Stimulated activated CD4-positive, alpha-beta T cell treated with anti-CD3 and anti-CD28 coated beads, Interleukin-15, amount 100 ng/mL, for 24 hours (primary cell): ENCODE results near the gene ADK.

Experiments
- DNase-seq: peaks from one replicate; pipeline ENCODE4 v3.0.0-alpha.2; 2020

Gene ADK

DNA sequence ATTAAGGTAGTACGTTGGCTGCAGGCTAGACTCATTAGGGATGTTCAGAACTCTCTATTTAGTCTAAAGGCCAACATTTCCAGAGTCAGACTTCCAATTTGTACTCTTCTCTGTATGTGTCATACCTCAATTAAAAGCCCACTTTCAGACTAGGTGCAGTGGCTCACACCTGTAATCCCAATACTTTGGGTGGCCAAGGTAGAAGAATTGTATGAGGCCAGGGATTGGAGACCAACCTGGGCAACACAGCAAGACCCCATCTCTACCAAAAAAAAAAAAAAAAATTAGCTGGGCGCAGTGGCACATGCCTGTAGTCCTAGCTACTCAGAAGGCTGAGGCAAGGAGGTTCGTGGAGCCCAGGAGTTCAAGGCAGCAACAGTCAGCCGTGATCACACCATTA, 484.6 kb downstream of the ADK start:
- no peak for DNase-seq

DNA sequence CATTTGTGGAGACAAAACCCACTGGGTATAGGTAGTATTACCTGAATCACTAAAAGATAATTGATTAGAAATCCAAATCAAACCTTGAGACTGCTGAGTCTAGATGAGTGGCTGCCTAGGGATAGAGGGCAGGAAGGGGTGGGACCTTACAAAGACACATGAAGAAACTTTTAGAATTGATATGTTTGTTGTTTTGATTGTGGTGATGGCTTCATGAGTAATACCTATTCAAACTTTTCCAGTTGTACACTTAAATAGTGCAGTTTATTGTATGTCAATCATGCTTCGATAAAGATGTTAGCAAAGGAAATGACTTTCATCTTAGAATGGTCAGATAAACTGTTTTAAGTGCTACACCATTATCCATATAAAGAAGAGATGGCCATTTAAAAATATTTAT, 486.7 kb downstream of the ADK start:
- DNase-seq, result no peak

DNA sequence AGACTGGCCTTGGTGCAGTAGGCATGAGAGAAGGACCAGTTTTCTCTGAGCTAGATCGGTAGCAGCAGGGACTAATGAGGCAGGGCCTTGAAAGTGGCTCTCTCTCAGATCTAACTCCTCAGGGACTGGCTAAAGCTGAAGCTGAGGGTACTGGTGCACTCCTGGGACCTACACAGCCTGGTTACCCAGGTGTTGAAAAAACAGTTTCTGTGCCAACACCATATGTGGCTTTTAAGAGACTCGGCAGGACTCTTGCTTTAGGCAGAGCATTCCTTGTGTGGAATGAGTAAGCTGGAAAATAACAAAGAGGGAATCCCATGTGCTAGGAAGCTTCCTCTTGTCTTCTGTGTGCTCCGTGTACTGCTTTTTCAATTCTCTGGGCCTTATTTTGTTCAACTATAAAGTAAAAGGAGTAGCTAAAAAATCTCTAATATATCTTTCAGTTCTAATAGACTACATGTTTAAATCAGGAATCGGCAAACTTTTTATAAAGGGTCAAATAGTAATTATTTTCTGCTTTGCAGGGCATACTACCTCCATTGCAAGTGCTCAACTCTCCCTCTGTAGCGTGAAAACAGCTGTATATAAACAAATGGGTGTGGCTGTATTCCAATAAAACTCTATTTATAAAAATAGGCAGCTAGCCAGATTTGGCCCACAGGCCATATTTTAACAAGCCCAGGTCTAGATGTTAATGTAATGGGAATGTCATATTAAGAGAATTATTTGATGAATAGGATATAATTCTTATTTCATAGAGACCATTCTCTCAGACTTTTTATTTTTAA, 489.3 kb downstream of the ADK start:
- DNase-seq, result no peak

DNA sequence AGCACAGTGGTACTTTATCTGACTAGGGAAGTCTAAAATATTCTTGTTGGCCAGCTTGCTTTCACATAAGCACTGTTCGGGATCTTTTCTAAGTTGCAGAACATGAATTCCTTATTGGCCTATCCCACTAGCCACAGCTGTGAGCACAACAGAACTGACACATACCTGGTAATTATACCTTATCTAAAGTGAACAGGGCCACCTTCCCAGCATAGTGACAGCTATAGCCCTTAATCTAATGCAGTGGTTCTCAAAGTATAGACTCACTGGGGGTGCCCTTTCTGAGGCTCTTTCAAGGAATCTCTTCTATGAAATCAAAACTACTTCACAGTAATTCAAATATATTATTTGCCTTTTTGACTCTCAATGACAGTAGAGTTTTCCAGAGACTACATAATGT, 490.6 kb downstream of the ADK start:
- DNase-seq, result no peak

DNA sequence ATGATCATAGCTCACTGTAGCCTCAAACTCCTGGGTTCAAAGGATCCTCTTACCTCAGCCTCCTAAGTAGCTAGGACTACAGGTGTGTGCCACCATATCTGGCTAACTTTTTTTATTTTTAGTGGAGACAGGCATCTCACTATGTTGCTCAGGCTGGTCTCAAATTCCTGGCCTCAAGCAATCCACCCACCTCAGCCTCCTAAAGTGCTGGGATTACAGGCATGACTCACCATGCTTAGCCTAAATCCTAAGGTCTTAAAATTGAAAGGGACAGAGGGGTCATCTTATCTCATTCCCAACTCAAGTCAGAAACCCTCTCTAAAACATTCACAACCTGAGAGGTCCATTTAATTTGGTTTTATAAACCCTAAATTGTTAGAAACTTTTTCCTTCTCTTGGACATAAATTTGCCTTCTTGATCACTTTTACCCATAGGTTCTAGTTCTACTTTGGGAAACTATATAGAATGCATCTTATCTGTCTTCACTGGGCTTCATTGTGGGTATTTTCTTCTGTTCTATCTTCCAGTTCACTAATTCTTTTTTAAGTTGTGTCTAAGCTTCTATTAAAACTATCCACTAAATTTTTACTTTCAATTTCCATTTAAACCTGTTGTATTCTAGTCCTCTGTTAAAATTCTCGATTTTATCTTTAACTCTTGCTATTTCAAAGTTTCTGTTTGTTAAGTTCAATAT, 492.0 kb downstream of the ADK start:
- no peak for DNase-seq

DNA sequence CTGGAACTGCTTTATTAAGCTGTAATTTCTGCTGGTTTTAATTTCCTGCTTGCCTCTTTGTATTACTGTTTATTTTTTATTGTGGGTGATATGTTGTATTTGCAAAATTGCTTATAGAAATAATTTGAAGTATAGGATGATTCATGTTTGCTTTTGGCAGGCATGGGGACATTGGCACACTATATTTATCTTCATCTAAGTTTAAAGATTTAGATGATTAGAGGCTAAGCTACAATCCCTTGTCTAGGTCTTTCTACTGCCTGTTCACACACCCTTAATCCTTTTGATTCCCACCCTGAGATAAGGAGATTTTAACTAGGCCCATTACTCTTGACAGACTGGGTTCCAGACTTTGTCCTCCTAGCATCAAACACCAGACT, 492.6 kb downstream of the ADK start:
- no peak for DNase-seq

DNA sequence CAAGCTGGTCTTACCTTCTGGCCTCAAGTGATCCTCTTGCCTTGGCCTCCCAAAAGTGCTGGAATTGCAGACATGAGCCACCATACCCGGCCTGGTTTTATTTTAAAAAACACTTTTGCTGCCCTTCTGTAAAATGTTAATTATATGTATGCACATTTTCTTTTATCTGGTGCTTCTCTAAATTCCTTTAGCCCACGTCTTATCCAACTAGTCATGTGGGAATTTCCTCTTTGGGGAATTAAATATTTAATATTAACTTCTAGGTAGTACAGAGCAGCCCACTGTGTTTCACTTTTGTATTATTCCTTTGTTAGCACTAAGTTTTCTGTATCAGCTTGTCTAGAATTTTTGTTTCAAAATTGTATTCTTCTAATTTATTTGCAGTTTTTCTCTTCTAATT, 493.7 kb downstream of the ADK start:
- DNase-seq, result no peak

DNA sequence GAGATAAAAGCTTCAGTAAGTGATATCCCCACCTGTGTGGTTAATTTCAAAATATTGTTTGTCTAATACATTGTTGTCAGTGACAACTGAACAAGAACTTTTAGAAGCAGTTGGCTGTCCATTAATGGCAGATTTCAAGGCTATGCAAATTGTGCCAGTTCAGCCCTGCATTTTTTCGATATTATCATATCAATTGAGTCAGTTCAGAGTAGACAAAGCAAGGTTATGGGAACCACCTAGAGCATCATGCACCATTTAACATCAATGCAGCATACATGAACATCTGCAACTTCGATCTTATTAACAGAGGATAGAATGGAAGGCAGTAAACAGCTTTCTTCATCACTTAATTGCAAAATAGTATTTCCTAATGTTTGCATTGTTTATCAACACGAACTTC, 494.7 kb downstream of the ADK start:
- no peak for DNase-seq

DNA sequence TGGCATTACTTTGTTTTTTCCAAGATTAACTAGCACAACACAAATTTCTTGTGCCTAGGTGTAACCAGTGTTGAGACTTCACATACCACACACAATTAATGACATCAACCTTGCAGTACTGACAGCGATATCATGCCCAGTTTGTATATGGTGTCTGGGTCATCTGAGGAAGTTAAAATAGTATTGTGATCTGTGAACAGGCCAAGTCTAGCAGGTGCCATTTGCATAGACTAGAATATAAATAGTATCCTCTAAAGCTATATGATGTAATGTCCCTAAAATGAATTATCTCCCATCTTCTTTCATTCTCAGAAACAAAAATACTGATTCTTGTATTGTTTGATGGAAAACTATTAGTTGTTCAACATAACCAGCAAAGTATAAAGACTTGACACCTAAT, 499.6 kb downstream of the ADK start:
- DNase-seq, result no peak

DNA sequence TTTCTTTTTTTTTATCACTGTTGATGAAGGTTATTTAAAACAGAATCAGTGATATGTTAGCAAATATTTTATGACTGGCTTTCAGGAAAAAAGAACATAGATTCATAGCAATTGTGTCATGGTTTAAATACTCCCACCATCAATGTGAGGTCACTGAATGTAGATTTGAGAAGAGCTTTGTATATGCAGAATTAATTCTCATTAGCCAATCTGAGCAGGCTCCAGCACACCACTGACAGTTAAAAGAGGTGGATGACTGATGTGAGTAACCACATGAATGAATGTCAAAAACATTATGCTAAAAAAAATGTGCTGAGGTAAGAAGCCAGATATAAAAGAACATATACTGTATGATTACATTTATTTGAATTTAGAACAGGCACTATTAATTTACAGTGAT, 500.5 kb downstream of the ADK start:
- DNase-seq, result no peak

DNA sequence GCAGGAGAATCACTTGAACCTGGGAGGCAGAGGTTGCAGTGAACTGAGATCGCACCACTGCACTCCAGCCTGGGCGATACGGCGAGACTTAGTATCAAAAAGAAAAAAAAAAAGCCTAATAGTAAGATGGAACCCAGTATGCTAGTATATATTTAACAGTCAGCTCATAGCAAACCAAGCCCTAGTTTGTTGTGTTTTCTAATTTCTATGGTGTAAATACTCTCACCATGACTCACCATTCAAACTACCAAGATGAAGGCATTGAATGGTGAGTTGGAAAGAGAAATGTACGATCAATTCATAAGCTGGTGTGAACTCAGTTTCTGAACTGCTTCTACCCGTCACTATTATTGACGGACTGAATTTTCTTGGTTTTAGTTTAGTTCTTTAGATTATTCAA, 501.6 kb downstream of the ADK start:
- DNase-seq, result no peak

DNA sequence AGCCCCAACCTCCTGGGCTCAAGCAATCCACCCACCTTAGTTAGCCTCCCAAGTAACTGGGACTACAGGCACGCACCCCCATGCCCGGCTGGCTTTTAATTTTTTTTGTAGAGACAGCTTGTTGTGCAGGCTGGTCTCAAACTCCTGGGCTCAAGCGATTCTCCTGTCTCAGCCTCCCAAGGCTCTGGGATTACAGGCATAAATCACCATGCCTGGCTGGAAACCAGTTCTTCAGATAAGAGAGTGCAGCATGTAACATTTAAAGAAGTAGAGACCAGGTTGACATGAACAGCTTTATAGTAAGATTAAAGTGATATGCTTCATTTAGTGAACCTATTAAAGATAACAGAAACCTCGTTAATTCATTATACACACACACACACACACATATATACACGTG, 507.5 kb downstream of the ADK start:
- no peak for DNase-seq

DNA sequence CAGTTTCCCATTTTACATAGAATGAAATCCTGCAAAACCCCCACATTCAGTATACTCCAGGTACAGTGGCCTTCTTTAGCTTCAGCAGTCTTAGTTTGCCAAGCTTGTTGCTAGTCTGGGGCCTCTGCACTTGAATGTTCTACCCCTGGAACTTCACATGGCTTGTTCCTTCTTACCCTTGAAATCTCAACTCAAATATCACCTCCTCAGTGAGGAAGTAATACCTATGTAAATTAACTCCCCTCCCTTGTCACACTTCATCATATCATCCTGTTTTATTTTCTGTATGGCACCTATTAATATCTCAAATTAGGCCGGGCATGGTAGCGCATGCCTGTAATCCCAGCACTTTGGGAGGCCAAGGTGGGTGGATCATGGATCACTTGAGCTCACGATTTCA, 511.6 kb downstream of the ADK start:
- DNase-seq, result no peak

DNA sequence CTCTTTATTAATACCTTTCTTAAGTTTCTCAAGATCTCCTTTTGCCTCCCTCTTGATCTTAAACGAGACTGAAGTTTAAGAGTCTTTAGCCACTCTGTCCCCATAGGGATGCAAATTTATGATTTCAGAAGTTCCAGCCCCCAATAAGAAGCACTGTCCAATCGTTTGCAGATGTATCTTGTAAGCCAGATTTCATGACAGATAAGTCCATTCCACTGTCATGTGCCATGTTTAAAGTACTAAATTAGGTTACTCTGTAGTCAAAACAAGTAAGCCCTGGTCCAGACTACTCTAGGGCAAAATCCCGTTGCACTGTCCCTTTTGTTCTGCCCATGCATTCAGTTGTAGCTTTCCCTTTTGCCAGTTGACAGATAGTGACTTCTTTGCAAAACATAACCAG, 518.2 kb downstream of the ADK start:
- DNase-seq, result no peak

DNA sequence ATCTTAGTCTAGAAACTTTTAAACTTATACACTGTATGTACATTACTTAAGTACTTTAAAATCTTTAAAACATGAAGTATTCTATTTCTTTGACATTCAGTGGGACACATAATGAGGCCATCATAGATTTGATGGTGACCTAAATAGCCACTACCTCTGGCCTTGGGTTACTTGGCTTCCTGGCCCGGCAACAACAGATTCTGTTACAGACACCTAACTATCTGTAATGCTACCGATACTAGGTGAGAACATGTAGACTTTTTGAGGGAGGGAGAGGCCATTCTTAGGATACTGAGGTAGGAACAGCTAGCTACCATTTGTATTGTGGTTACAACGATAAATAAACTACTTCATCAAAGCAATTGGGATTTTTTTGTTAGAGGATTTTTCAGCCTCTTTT, 520.7 kb downstream of the ADK start:
- no peak for DNase-seq

DNA sequence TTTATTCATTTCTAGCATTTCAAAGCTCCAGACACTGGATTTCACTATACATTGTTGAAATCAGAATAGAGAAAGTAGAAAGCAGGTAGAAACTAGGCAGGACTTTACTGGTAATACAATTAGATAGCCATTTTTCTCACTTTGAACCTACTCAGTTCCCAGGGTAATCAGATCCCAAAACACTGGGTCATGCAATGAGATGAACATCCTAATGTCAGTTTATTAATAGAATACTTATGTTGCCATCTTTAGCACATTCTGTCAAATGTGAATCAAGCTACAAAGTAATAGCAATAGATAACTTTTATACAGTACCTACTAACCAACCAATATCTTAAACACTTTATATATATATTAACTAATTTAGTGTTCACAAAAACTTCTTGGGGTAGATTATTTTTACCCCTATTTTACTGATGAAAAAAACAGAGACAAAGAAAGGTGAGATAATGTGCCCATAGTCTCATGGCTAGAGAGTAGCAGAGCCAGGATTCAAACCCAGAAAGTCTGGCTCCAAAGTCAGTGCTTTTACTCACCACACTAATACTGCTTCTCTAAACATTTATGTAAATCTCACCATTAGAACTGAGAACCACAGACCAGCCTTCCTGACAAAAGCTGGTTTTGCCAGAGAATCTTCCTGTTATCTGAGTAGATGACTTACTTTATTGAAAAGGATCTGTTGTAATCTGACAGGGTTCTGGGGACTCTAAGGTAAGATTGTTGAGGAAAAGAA, 521.6 kb downstream of the ADK start:
- no peak for DNase-seq

DNA sequence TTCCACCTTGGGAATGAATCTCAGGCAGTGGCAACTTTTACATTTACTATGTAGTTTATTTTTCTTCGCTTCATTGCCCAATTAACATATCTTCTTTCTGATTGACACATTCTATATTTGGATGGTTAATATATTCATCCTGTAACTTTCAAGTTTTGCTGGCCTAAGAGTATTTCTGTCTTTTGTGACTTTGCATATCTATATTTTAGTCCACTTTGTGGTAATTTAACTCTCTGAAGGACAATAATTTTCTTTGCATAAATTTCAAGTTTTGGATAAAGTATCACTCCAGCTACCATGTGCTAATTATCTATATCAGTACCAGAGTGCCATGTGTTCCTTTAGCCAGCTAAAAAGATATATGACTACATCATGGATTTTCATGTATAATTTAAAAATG, 523.9 kb downstream of the ADK start:
- DNase-seq, result no peak

DNA sequence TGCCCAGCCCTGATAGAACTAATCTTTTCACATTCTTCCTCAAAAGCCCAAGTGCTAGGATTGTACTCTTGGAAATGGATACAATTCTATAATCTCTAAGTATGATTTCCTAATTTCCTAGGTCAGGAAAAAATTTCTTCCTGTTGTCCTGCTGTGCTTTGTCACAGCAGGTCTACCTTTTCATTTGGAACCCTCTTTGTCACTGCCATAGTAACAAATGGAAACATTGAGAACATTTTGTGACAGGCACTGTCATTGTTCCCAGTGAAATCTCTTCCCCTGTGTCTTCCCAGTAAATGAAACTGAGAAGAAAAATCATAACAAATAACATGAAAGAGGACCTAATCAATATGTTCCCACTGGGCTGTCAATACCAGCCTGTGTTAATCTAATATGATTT, 524.5 kb downstream of the ADK start:
- no peak for DNase-seq

DNA sequence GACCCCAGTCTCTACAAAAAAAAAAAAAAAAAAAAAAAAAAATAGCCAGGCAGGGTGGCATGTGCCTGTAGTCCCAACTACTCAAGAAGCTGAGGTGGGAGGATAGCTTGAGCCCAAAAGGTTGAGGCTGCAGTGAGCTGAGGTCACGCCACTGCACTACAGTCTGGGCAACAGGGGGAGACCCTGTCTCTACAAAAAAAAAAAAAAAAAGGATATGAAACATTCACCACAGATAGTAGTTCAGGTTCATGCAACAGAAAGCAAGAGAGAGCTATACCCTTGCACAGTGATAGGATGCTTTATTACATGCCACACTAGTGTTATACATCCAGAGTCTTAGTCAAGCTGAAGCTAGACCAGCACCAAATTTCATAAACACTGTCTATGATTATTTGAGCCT, 526.9 kb downstream of the ADK start:
- DNase-seq, result no peak

DNA sequence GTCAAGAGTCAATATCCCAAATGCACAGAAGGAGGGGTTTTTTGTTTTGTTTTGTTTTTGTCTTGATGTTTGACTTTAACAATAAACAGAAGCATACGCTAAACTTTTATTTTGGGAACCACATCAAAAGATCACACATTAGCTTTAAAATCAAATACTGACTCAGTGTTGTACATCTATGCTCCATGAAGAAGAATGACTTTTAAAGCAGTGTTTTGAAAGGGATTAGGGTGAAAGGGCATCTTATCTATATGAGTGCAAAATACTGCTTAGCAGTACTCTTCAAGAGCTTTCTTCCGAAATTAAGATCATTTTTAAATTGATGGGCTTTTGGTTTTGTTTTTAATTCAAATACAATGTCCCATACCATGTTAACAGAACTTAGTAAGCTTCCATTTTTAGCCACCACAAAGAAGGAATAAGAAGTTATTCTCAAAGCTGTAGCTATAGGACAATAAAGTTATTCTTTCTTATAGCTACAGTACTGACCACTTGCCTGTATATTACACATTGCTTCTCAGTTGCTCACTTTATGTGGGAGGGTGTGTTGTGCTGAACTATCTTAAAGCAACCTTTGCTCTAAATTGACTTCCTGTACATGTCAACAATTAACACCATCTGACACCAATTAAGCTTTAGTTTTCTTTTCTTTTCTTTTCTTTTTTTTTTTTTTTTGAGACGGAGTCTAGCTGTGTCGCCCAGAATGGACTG, 531.1 kb downstream of the ADK start:
- DNase-seq, result no peak

DNA sequence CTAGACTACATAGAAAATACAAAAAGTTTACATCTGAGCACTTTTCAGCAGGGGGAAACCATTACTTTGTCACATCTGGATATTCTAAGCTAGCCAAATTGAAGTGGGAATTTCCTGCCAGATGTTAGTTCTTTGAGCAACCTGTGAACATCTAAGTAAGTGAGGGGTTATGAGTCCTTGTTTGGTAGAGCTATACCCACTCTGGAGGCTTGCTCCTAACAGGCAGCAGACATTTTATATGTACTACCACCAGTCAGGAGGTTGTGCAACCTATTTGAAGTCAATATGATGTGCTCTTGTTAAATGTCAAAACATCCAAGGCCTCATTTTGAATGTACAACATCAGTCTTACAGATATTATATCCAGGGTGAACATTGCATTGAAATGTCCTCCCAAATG, 532.0 kb downstream of the ADK start:
- DNase-seq, result no peak

DNA sequence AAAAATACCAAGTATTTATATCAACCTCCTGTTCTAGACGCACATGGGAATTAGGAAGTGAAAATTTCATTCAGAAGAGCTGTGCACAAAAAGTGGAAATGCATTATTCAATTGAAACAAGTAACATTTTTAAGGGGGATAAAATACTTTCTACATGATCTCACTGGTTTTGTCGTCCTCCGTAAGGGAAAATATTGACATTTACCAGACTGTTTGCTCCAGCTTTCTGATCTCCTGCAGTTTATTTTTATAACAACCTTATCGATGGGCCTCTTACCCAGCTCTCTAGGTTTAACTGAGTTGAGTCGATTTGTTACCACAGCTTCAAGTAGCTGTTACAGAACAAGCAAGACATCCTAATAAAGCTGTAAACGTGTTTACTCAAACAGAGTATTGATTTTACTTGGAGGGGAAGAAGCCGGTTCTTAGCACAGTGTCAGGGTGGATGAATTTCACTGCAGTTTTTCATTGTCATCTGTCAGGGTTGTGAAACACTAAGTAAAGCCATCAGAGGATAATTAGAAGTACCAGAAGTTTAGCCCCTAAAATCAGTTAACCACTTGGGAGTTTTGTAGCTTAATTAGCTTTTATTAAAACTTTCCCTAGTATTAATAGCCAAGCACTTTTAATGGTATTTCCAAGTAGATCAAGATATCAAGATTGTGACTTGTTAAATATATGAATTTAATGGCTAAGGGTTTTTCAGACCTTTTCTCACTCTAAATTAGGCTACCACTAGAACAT, 532.8 kb downstream of the ADK start:
- no peak for DNase-seq

DNA sequence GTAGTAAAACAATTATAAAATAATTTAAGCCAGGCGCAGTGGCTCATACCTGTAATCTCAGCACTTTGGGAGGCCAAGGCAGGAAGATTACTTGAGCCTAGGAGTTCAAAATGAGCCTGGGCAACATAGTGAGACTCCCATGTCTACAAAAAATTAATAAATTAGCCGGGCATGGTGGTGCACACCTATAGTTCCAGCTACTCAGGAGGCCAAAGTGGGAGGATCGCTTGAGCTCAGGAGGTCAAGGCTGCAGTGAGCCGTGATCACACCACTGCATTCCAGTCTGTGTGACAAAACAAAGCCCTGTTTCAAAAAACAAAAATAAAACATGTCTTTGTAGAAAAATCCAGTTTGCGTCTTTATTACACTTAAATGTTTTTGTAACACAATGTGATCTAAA, 533.4 kb downstream of the ADK start:
- no peak for DNase-seq
